Neutrophil (primary cell): Measurements from ENCODE around the gene CMTM7.

Experiments used
- H3K27ac ChIP-seq: fragments of 200-600 bp; sonication (generic); 2 replicates; pipeline ENCODE4 v1.5.1; 2016; ENCODE audit warnings: mild to moderate bottlenecking, moderate library complexity
- H3K27me3 ChIP-seq: fragments of 200-600 bp; sonication (generic); 2 replicates; pipeline ENCODE4 v1.6.0; 2016; ENCODE audit warnings: mild to moderate bottlenecking
- H3K36me3 ChIP-seq: fragments of 200-600 bp; sonication (generic); 2 replicates; pipeline ENCODE4 v1.5.1; 2017
- H3K4me1 ChIP-seq, 2 experiments: fragments of 200-600 bp in 1 of 2; sonication (generic) in 1 of 2; 1 replicate in 1 of 2; 2 replicates in 1 of 2; pipeline versions ENCODE4 v1.5.1 to v1.6.1; 2013 to 2016; ENCODE audit warnings: low read depth in 1 of 2, low read length in 1 of 2, mild to moderate bottlenecking in 1 of 2, moderate library complexity in 1 of 2; ENCODE audit not compliant: control insufficient read depth in 1 of 2, insufficient read depth in 1 of 2
- H3K4me3 ChIP-seq, 2 experiments: fragments of 200-600 bp in 1 of 2; sonication (generic) in 1 of 2; 1 replicate in 1 of 2; 2 replicates in 1 of 2; pipeline ENCODE4 v1.5.1; 2013 to 2016; ENCODE audit warnings: low read depth in 1 of 2, low read length in 1 of 2, mild to moderate bottlenecking in 1 of 2, moderate library complexity in 1 of 2
- H3K9me3 ChIP-seq: fragments of 200-600 bp; sonication (generic); 2 replicates; pipeline ENCODE4 v1.5.1; 2016
- TF ChIP-seq, protein P1 (sequence below): fragments of 200-600 bp; sonication (generic); IDR thresholded peaks from 2 replicates; pipeline ENCODE4 v1.5.1; 2016; ENCODE audit warnings: antibody characterized with exemption

The CMTM7 gene

DNA sequence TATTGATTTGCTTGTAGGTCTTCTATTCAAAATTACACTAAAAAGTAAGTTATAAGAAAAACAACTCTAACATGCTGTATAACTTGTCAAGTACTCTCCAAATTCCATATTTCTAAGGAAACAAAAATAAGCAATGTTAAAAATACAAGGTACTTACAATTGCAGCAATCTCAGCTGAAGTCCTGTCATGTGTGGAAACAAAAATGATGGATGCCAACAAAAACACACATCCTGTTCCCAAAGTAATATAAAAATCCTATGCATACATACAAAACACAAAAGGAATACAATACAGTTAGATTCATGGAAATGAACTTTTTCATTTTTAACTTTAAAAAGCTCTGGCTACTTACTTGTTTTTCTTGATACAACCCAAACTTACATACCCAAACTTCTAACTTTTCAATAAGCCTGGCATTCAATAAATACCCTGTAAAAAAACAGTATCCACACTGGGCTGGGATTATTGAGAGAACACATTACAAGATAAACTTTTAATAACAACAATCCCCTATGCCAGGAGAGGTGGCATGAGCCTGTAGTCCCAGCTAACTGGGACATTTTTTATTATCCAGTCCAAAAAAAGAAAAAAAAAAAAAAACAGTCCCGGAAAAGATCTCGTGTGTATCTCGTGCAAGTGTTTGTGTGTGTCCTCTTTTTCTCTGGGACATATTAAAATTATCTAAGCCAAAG, 96.3 kb downstream of the CMTM7 start:
- Histone ChIP-seq H3K36me3 (peaks cover 69% of the 10 kb centered on the region), H3K27ac (peak overlapping the region; percentile 88)

DNA sequence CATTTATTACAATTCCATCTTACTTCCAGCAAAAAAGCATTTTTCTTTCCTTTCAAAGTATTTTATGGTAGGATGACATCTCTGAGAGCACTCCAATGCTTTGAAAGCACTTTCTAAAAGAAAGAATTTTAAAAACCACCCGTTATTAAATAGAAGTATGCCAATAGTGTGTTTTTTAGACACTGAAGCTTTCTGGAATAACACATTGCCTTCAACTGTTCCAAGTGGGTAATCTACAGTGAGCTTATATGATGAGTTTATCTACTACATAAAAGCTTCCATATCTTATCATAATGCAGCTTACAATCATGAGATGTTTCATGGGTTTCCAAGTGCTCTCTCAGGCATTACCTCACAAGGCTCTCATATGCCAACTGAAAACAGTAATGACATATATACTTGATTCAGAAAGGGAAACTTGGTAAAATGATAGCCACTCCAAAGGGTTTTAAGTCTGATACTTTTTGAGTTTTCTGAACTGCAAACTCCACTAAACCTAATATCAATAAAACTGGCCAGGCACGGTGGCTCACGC, 96.9 kb downstream of the CMTM7 start:
- TF ChIP-seq, protein P1, sequence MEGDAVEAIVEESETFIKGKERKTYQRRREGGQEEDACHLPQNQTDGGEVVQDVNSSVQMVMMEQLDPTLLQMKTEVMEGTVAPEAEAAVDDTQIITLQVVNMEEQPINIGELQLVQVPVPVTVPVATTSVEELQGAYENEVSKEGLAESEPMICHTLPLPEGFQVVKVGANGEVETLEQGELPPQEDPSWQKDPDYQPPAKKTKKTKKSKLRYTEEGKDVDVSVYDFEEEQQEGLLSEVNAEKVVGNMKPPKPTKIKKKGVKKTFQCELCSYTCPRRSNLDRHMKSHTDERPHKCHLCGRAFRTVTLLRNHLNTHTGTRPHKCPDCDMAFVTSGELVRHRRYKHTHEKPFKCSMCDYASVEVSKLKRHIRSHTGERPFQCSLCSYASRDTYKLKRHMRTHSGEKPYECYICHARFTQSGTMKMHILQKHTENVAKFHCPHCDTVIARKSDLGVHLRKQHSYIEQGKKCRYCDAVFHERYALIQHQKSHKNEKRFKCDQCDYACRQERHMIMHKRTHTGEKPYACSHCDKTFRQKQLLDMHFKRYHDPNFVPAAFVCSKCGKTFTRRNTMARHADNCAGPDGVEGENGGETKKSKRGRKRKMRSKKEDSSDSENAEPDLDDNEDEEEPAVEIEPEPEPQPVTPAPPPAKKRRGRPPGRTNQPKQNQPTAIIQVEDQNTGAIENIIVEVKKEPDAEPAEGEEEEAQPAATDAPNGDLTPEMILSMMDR: no peak
- Histone ChIP-seq H3K4me1 (peaks cover 32 to 37% of the 10 kb centered on the region in 2 experiments), H3K9me3 (no peaks in the 10 kb centered on the region), H3K36me3 (peaks cover 67% of the 10 kb centered on the region), H3K27me3 (no peaks in the 10 kb centered on the region), H3K27ac (peak overlapping the region; percentile 29), H3K4me3 (no peak overlapping the region)

More for the DNA sequence above, 96.3 kb downstream of the CMTM7 start:
- TF ChIP-seq, protein P1: no peak
- Histone ChIP-seq H3K27me3 (no peaks in the 10 kb centered on the region), H3K4me1 (peaks cover 32 to 35% of the 10 kb centered on the region in 2 experiments), H3K4me3 (no peak overlapping the region), H3K9me3 (no peaks in the 10 kb centered on the region)

DNA sequence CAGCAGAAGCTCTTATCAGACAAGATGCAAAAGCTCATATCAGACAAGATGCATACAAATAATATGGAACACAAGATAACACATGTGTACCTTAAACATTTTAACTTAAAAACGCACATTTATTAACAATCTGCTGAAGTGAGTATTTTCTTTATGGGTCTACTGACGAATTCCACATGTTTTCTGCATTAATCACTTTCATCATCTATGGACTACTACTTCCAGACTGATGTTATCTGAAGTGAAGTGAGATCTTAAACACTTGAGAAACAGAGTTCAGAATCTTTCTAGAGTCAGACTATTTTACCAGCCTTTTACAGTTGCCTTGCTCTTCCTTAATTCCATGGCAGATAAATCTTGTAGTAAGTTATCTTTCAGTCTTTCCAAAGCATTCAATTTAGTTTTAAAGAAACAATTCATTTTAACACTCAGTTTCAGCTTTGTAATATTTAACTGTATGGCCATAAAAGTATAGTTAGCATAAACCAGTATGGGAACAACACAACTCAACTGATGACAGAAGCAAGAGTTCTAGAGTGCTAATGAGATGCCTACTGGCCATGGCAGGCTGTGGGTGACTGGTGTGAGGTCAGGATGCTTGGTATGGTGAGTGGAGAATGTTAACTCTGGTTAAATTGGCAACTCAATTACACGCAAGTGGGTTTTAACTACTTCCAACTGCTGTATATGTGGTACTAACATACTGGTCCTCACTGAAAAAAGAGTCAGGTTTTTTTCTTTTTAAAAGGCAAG, 101.2 kb downstream of the CMTM7 start:
- Histone ChIP-seq H3K36me3 (peaks cover 41% of the 10 kb centered on the region), H3K9me3 (no peaks in the 10 kb centered on the region), H3K27me3 (no peaks in the 10 kb centered on the region), H3K4me3 (no peak overlapping the region), H3K27ac (peak overlapping the region; percentile 63), H3K4me1 (peaks cover 42 to 53% of the 10 kb centered on the region in 2 experiments)
- TF ChIP-seq, protein P1: no peak

DNA sequence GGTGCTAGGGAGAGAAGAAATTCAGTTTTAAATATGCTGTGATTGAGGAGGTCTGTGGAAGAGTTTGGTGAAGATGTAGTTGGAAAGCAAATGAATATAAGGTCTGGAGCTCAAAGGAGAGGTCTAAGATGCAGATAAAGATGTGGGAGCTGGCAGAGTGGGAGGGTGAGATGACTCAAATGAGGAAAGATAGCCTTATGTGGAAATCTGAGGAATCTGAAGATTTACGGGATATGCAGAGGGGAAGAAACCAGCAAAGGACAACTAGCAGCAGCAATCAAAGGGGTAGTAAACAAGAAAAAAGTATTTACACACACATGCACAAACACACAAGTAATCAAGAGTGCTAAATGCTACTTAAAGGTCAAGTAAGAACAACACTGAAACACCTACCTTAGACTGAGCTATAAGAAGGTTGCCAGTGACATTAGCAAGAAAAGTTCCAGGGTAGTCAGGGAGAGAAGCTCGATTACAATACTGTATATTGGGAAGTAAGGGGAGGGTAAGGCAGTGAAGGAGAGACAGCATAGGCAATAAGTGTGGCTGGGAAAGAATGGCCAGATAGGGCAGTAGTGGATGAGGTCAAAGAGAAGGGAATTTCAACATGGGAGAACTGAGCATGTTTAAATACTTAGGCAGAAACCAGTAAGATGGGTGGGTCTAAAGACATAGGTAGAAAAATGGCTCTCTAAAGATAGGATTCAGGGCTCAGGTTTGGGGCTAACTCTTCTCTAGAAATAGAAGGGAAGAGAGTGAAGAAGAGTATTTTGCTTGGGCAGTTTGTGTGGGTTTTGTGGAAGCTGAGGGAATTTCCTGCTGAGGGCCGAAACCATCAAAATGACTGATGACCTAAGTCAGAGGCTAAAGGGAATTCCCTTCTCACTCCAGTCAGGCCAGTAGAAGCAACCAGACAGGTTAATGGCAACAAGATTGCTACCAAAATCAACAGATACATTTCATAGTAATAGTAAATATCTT, 102.1 kb downstream of the CMTM7 start:
- no peaks in the 10 kb centered on the region for H3K27me3 ChIP-seq
- H3K9me3 ChIP-seq: no peaks in the 10 kb centered on the region
- H3K4me1 ChIP-seq: peaks cover 48 to 59% of the 10 kb centered on the region in 2 experiments
- peaks cover 33% of the 10 kb centered on the region for H3K36me3 ChIP-seq
- TF ChIP-seq, protein P1: no peak
- H3K27ac ChIP-seq: peak overlapping the region; percentile 63
- H3K4me3 ChIP-seq: no peak overlapping the region

DNA sequence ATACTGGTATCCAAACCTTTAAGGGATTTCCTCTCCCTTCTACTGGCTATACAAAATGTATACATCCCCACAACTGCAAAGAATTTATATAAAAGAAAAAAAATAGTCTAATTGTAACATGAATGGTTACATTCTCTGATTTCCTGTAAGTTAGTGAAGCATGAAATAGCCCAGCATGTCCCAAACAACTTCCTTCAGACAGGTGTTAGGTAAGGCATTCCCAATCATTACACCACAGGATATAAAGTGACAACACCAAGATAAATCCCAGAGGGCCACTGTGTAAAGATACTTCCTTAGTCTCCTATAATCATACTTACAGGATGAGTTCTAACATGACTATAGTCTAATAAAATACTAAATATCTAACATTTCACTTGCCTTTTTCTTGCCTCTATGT, 103.4 kb downstream of the CMTM7 start:
- H3K9me3 ChIP-seq: no peaks in the 10 kb centered on the region
- H3K27me3 ChIP-seq: no peaks in the 10 kb centered on the region
- peaks cover 34% of the 10 kb centered on the region for H3K36me3 ChIP-seq
- peaks cover 61 to 73% of the 10 kb centered on the region in 2 experiments for H3K4me1 ChIP-seq
- no peak overlapping the region for H3K4me3 ChIP-seq
- TF ChIP-seq, protein P1: no peak
- peak overlapping the region; percentile 63 for H3K27ac ChIP-seq
